ENCODE results near the gene CCDC122. TPM values are rescaled to one million over a fixed set of nuclear protein-coding genes. Genes with fewer than 3 reads are reported as not detected.

Gene CCDC122
- total RNA-seq, 4 donors from 2014 or later: 3.5 to 18.0 (median 5.8) TPM

DNA sequence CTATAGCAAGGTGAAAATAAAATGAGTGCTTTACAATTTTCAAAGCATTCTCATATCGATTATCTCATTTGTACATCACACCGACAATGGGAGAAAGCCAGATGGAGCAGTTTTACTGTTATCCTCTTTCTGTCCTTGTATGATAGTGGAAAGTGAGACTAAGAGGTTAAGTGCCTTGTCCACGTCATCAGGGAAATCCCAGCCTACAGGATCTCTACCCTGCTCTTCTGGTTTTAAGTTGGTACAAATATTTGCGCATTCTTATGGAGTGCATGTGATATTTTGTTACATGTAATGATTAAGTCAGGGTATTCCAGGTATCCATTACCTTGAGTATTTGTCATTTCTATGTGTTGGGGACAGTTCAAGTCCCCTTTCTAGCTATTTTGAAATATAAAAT lies 80.3 kb downstream of the CCDC122 start:
- Histone ChIP-seq H3K9me3 (no peaks in the 10 kb centered on the region), H3K27me3 (peaks cover 0 to 5% of the 10 kb centered on the region in 2 donors), H3K27ac (no peak overlapping the region), H3K4me3 (no peak overlapping the region), H3K4me1 (no peaks in the 10 kb centered on the region), H3K36me3 (no peaks in the 10 kb centered on the region)
- no peak for DNase-seq
- intact Hi-C loops (cut with DNase I; ENCODE audit: low total_unique reads): no loop called here
- no peak for TF ChIP-seq CTCF (IDR thresholded peaks at IDR 0.05)
- TF ChIP-seq POLR2A (IDR thresholded peaks at IDR 0.05): no peak

DNA sequence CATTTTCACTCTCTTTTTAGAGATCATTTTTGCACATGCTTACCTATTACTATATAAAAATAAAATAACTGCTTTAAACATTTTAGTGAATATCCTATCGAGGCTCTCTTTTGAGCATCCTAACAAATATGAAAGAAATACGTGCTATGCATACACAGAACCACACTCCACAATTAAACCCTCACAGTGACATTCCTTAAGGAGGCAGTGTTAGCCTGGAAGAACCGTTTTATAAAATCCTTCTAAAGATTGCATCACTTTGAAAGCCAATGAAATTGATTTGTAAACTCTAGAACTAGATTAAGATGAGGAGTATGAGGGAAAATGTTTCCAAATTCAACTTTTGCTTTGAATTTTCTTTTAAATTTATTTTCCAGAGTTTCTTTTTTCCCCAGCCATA lies 81.7 kb downstream of the CCDC122 start:
- TF ChIP-seq CTCF (IDR thresholded peaks at IDR 0.05): no peak
- no peak for TF ChIP-seq POLR2A (IDR thresholded peaks at IDR 0.05)
- Histone ChIP-seq H3K4me1 (no peaks in the 10 kb centered on the region), H3K27me3 (peaks cover 0 to 5% of the 10 kb centered on the region in 2 donors), H3K9me3 (no peaks in the 10 kb centered on the region), H3K27ac (no peak overlapping the region), H3K4me3 (no peak overlapping the region), H3K36me3 (no peaks in the 10 kb centered on the region)
- no peak for DNase-seq
- intact Hi-C loops (cut with DNase I; ENCODE audit: low total_unique reads): no loop called here

- DNase-seq: no peak
- Histone ChIP-seq H3K4me3 (no peak overlapping the region), H3K4me1 (no peaks in the 10 kb centered on the region), H3K27ac (no peak overlapping the region), H3K36me3 (no peaks in the 10 kb centered on the region), H3K9me3 (no peaks in the 10 kb centered on the region), H3K27me3 (peaks cover 0 to 5% of the 10 kb centered on the region in 2 donors)
- TF ChIP-seq CTCF (IDR thresholded peaks at IDR 0.05): no peak
- no peak for TF ChIP-seq POLR2A (IDR thresholded peaks at IDR 0.05)
- intact Hi-C loops (cut with DNase I; ENCODE audit: low total_unique reads): no loop called here
Measured at GRCh38 chr13:43797159-43797558, 82.4 kb downstream of the CCDC122 start.

DNA sequence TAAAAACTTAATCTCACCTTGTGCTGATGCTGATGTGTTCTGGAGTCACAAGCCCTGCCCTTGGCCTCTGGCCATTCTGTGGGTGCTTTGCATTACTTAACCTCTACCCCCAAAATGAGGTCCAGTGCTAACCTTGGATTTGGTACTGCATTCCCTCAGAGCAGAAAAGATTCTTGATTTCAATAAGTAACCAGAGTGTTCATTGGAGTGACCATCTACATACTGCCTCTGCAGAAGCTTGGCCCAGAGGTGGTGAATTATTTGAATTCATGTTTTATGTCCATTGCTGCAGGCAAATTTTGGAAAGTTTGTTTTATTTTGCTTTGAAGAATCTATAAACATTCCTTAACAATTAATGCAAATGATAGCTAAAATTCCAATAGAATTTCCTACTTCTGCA lies 85.1 kb downstream of the CCDC122 start:
- H3K27me3 ChIP-seq: peaks cover 0 to 5% of the 10 kb centered on the region in 2 donors
- H3K4me3 ChIP-seq: no peak overlapping the region
- no peak overlapping the region for H3K27ac ChIP-seq
- H3K9me3 ChIP-seq: no peaks in the 10 kb centered on the region
- H3K4me1 ChIP-seq: no peaks in the 10 kb centered on the region
- DNase-seq: no peak
- TF ChIP-seq POLR2A (IDR thresholded peaks at IDR 0.05) (no peak), CTCF (IDR thresholded peaks at IDR 0.05) (no peak)
- no peaks in the 10 kb centered on the region for H3K36me3 ChIP-seq
- intact Hi-C loops (cut with DNase I; ENCODE audit: low total_unique reads): no loop called here

- H3K36me3 ChIP-seq: no peaks in the 10 kb centered on the region
- intact Hi-C loops (cut with DNase I; ENCODE audit: low total_unique reads): no loop called here
- no peak overlapping the region for H3K27ac ChIP-seq
- no peaks in the 10 kb centered on the region for H3K9me3 ChIP-seq
- H3K4me3 ChIP-seq: no peak overlapping the region
- no peak for DNase-seq
- peaks cover 0 to 4% of the 10 kb centered on the region in 2 donors for H3K4me1 ChIP-seq
- TF ChIP-seq CTCF (IDR thresholded peaks at IDR 0.05) (no peak), POLR2A (IDR thresholded peaks at IDR 0.05) (no peak)
- no peaks in the 10 kb centered on the region for H3K27me3 ChIP-seq
Measured at GRCh38 chr13:43792076-43792881, 87.3 kb downstream of the CCDC122 start.
